GM19467 (cell line): ENCODE measurements around the gene GABRR2.
A peak's percentile ranks its signal among the peaks of the same experiment; 100 is the strongest.
"Not testable (repeated sequence)": the region's sequence is repeated elsewhere in the genome, so short reads cannot be mapped to it uniquely, and the experiment has no call there.

Experiments
- ATAC-seq: cut with Tn5 transposase; IDR thresholded peaks from one replicate; pipeline ENCODE4 v1.9.1; 2021; ENCODE audit warnings: mild to moderate bottlenecking, moderate library complexity; ENCODE audit not compliant: unreplicated experiment

Gene GABRR2

DNA sequence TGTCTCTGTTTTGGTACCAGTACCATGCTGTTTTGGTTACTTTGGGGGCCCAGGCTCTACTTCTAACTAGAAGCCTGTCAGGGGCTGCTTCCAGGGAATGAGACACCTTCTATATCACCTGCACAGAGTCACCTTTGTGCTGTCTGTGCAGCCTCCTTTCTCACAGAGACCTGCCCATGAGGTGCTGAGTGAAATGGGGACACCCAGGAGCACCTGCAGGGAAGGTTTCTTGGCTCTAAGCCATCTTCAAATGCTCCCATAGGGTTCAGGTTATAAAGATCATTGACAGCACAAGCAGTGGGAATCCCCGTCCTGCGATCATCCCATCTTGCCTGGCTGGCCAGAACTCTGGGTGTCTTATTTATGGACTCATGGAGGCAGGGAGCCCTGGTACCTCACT, 19.1 kb downstream of the GABRR2 start:
- ATAC-seq = no peak

DNA sequence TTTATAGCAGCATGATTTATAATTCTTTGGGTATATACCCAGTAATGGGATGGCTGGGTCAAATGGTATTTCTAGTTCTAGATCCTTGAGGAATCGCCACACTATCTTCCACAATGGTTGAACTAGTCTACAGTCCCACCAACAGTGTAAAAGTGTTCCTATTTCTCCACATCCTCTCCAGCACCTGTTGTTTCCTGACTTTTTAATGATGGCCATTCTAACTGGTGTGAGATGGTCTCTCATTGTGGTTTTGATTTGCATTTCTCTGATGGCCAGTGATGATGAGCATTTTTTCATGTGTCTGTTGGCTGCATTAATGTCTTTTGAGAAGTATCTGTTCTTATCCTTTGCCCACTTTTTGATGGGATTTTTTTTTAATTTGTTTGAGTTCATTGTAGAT, 20.0 kb downstream of the GABRR2 start:
- not testable (repeated sequence) for ATAC-seq

DNA sequence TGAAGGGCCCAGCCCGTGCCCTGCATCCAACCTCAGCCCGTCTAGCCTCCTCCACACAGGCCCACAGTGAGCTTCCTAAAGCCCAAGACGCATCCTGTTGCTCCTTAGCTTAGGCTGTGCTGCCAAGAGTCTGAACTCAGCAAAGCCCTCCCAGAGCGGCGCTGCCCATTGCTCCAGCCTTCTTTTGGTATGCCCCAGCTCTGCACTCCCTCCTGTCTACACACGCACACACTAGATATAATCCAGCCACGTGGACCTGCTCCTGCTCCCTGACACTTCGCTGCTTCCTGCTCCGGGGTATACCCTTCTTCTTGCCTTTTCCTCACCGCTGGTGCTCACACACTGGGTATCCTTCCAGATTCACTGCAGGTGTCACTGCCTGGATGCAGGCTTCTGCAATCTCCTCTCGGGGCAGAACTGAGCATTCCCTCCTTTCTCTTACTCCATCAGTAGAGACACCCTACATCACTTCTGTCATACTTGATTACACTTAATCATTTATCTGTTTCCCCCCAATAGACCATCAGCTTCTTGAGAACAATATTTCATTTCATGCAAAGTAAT, 23.8 kb downstream of the GABRR2 start:
- no peak for ATAC-seq

DNA sequence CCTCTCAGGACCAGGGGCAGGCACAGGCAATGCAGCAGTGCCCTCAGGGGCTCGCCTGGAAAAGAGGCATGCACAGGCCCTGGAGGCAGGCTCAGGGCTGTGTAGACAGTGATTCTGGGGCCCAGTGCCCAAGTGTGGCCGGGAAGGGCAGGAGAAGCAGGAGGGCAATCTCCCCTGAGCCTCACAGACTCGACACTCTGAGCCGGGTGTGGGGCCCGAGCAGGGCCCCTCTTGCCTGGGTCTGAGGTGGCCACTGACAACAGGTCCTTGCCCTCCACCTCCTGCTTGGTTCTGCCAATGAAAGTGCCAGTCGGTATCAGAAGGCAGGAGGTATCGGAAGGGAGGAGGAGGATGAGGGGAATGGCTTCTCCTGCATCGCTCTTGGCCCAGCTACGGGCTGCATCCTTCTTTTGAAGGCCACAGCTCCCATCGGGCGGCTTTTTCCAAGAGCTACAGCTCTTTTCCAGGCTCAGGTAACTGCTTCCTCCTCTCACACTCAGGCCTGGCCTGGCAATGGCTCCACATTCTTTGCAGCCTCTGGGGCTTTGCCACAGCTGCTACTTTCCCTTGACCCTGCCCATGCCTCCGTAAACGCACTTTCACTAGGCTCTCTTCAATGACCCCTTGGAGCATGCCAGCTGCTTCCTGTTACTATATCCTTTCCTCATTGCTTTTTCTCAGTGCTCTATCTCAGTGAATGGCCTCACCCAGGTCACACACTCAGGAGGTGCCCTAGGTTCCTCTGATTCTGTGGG, 24.5 kb downstream of the GABRR2 start:
- ATAC-seq = no peak

DNA sequence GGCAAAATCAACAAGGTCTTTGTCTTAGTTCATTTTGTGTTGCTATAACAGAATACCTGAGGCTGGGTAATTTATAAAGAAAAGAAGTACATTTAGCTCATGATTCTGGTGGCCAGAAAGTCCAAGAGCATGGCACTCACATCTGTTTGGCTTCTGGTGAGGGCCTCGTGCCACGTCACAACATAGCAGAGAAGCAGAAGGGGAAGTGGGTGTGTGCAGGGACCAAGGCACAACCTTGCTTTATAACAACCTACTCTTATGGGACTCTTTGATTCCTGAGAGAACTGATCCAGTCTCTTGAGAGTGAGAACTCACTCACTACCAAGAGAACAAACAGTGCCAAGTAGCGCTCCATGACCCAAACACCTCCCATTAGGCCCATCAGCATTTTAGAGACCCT, 25.4 kb downstream of the GABRR2 start:
- no peak for ATAC-seq

DNA sequence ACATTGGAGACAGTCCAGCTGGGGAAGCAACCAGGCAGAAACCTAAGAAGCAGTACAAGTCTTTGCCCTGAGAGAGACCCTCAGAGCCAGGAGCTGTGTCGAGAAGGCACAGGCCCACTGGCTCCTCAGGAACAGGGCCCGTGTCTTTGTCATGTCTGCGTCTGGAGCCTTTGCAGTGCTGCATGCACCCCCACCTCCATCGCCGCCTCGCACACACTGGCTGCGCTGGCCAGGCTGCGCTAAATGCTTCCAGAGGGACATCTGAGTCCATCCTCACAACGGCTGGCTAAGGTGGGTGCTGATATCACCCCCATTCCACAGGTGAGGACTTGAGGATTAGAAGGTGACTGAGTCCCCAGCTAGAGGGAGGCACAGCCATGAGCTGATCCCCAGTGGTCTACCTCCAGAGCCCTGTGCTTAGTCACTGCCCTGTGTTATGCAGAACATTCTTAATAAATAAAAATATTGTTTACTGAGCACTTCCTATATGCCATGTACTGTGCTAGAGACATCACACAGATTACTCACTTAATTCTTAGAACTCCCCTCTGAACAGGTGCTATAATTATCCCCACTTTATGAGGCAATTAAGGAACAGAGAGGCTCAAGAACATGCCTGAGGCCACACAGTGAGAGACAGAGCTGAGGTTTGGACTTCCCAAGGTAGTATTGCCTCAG, 27.6 kb downstream of the GABRR2 start:
- no peak for ATAC-seq

DNA sequence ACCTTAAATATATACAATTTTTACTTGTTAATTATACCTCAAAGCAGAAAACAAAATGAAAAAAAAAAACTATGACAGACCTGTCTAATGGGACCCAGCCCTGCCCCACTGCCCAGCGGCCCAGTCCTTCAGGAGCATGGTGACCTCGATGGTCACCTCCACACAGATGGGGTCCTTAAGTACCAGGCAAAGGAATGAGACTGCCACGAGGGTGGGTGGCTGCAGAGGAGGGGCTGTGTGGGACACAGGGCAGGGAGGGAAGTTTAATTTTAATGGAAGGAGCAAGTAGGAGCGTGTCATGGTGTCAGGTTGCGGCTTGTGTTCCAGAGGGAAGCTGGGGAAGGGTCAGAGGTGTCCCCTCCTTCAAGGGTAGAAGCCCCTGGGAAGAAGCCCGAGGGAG, 28.6 kb downstream of the GABRR2 start:
- ATAC-seq = no peak

DNA sequence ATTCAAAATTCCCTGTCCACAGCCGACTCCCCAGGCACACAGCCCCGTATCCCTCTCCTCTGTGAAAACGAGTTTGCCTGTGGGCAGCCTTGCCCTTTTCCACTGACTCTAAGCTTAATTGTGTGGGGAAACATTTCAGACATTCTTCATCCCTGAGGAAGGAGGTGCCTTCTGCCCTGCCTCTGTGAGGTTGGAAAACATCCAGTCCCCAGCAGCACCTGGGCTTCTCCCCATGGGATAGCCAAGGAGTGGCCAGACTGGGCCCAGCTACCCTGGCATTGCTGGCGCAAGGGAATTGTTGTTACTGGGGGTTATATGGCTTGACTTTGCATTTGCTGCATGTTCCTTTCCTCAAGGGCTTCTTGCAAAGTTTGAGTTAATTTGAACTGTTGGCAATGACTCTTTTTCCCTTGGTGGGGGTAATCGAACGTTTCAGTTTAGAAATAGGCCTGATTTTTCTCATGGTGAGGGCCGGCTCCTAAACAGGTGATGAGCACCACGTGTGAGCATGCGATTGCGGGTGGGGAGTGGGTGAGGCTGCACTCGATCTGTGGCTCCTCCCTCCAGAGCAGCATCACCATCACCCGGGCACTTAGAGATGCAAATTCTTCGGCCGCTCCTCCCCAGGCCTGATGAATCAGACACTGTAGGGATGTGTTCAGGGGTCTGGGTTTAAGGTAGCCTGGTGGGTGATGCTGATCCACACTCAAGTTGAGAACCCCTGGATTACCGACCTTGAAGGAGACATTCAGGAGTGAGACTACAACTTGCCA, 29.9 kb downstream of the GABRR2 start:
- ATAC-seq = no peak

DNA sequence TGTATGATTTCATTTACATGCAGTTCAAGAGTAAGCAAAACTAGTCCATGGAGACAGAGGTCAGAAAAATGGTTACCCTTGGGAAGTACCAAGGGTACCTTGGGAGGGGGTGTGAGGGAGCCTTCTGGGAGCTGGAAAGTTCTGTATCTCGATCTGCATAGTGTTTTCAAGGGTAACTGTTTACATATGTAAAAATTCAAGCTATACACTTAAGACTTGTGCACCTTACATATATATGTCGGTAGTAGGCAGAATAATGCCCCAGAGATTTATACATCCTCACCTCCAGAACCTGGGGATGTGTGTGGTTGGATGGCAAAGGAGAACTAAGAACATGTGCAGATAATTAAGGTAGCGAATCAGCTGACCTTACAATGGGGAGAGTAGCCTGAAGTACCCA, 31.0 kb downstream of the GABRR2 start:
- ATAC-seq = no peak

DNA sequence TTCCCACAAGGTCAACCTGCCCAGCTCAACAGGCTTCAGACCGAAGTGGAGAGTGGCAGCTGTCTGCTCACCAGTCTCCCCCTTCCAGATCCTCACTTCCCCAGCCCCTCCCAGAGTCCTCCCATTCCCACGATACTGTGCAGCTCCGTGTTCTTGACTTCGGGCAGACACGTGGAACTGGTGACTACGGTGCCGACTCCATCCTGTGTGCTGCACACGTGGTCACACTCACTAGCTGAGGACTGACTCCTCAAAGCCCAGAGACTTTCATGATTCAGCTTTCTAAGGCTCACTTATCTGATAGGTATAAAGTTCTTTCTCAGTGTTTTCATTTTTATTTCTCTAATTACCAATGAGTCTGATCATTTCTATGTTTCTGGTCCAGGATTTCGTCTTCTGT, 32.4 kb downstream of the GABRR2 start:
- no peak for ATAC-seq

DNA sequence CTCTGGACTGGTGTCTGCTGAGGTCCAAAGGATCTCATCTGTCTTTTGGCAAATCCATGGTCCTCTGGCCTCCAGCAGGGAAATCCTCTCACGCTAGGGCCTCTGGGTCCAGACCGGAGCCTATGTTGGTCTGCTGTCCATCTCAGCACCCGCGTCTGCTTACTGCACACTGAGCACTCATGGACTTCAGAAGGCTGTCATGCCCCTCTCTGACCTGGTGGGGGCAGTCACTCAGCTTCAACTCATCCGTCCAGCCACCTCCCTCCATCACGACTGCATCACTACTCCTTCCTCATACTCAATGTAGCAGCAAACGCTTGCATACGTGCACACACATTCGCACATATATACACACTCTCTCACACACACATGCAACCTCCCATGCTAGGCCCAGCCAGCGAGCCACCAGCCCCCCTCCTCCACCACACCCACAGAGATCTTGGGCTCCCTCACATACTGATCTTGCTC, 33.3 kb downstream of the GABRR2 start:
- peak; percentile 97 for ATAC-seq

DNA sequence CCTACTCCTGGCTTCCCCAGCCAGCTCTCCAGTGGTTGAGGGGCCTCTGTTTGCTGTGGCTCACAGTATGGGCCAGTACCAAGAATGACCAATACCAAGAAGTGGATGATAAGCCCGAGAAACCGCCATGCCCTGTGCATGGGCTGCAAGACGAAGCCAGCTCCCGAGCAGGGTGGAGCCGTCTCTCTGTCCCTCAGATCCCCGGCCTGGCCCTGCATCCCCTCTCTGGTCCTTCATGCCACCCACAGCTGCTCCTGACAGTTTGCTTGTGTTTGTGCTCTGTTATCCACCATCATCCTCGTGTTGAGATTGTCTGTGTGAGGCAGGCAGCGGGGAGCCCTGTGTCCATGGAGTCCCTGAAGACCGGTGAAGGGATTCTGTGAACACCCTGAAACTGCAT, 36.1 kb downstream of the GABRR2 start:
- ATAC-seq = no peak

DNA sequence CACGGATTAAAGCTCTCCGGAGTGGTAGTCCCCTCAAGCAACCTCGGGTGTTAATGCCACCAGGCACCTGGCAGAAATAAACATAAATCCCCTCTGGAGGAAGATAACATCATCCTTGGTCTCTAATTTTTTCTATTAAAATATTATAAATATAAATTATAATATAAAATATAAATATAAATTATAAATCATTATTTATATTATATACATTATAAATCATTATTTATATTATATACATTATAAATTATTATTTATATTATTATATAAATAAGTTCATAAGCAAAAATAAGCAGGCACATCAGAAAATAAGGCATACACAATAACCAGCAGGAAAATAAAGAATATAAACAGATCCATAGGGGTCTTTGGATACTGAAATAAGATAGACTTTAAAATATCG, 39.2 kb downstream of the GABRR2 start:
- no peak for ATAC-seq

DNA sequence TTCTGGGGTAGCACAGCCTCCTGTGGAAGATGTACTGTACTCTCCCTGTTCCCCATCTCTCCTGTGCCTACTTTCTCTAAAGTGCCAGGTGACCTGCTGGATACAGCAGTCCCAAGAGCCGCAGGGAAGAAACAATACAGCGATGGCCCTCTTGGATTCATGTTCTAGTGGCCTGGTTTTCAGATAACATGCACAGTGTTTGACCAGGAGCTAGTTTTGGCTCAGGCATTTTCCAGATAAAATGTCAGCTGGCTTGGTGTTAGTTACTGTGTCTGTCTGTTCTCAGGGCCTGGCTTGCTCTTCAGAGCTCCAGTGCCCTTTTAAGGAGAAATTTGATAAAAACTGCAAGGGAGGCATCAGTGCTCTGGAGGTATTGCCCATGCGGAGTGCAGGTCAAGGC, 41.3 kb downstream of the GABRR2 start:
- no peak for ATAC-seq

DNA sequence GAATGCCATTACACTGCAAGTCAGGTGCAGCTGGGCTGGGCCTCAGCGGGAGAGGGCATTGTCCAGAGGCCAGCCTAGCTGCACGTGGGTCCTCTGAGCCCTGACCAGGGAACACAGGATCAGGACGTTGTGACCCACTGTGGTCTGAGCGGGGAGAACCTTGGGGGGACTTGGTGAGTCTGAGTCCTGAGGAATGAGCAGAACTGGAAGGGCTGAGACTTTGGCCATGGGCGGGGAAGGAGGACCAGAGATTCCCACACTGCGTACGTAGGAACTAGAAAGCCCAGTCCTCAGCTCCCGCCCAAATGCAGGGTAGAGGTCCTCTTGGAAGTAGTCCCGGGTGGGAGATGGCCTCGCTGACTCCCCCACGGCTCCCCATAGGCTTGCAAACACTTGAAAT, 42.5 kb downstream of the GABRR2 start:
- ATAC-seq = no peak

DNA sequence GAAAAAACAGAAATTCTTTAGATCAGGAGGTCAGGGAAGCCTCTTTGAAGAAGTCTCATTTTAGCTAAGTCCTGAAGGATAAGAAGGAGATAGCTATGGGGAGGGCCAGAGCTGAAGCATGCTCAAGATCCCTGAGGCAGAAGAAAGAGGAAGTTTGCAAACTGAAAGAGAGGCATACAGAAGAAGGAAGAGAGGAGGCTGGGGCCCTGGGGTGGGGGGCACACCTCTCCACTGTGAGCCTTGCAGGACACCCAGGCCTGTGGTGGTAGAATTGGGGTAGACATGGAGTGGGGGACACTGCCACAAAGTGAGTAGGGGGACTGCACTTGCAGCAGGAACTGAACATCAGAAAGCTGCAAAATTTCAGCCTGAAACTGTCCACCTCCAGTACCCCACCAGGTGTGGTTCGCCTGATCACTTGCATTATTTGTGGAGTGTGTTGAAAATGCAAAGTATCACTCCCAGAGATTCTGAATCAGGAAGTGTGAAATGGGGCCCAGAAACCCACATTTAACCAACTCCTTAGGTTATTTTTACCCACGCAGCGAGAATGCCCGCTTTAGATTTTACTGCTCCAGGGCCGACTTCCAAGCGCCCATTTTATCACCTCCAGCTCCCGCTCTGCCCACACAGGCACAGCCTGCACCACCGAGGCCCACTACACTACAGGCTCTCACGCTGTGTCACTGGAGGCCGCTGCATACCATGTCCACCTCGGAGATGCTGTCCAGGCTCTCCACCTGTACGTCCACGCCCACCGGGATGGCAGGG, 44.0 kb downstream of the GABRR2 start:
- ATAC-seq = peak; percentile 49

DNA sequence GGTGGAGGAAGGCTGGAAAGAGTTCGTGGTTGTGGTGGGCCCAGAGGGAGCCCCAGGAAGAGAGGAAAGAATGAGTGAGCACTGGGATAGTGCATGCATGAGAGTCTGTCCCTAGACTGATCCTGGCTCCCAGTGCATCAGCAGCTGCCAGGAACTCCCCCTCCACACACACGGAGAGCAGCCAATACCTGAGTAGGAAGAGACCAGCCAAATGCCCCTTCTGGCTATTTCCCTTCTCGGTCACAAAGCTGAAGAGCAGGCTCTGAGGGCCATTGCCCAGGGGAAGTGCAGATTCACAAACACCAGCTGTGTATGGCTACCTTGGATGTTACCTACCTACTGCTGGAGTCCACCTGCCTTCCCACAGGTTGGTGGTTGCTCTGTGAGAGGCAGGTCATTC, 45.1 kb downstream of the GABRR2 start:
- ATAC-seq = no peak

DNA sequence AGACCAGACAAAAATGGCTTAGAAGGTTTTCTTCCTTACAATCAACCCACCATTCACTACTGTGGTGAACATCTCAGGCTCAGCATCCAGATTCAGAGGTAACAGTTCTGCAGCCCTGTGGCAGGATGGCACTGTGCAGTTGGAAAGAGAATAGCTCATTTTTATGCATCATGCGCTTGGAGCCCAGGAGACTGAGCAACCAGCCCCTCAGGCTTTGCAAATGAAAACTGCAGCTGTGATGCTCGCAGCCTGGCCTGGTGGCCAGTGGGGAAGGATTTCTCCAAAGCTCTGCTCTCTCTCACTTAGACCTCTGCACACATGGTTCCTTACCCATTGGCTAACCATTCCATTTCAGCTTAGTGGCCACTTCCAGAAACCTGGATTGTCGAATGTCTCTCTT, 45.8 kb downstream of the GABRR2 start:
- no peak for ATAC-seq

DNA sequence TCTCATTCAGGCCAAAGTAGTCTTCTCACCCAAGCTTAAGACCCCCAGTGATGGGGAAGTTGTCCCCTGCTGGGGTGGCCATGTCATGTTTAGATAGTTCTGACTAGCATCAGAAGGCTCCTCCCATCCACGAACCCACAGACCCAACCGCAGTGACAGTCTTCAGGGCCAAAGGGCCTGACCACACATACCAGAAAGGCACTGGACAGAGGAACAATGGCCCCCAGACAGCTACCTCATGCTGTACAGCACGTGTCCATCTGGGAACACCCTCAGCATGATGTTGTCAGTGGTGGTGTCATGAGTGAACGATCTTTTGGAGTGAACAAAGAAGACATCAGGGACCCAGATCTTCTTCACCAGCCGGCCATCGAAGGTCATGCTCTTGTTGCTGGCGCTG, 46.3 kb downstream of the GABRR2 start:
- ATAC-seq = no peak

DNA sequence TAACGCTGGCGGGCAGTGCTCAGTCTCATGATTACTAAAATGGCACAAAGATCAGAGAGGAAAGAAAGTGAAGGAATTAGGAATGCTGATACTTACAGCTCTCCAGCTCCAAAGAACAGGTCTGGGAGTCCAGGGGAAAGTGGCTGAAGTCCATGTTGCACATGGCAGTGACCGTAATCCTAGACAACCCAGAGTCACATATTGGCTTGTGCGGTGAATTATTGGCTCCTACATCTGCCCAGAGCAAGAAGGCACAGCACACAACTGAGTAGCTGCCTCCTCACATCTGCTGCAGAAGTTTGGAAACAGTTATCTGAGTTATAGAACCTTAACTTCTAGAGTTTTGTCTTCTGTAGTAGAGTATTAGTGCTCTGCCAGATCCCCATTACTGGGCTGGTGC, 47.2 kb downstream of the GABRR2 start:
- ATAC-seq = no peak

DNA sequence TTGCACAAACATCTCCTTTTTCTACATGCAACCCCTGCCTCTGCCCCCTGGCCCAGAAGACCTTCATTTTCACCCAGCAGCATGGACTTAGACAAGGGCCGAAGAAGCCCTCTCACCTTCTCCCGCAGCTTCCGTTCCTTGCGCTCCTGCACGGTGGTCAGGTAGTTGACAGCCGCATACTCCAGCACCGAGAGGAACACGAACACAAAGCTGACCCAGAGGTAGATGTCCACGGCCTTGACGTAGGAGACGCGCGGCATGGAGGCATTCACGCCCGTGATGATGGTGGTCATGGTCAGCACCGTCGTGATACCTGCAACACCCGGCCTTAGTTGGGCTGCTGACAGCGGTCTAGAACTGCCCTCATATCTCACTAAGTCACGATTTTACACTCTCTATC, 50.8 kb downstream of the GABRR2 start:
- no peak for ATAC-seq
